Measurements from ENCODE around the gene ADD3. TPM values are rescaled to one million over a fixed set of nuclear protein-coding genes. Genes with fewer than 3 reads are reported as not detected.

Gene ADD3
- total and polyA plus RNA-seq, 2 experiments from 2014 or later, result 133 to 1,101 TPM

- TF ChIP-seq EZH2 (IDR thresholded peaks at IDR 0.05; ENCODE audit: insufficient read depth, poor library complexity, severe bottlenecking) (no peak), EZH2phosphoT487 (IDR thresholded peaks at IDR 0.05; ENCODE audit: insufficient read depth, low read depth) (no peak)
- no peak overlapping the region for H3K4me3 ChIP-seq
Measured at GRCh38 chr10:110184398-110184797, 176.6 kb downstream of the ADD3 start.

More at GRCh38 chr10:110184398-110184797, 176.6 kb downstream of the ADD3 start:
- in situ Hi-C loops (cut with MboI), result no loop called here
- no peaks in the 10 kb centered on the region for H3K36me3 ChIP-seq (ENCODE audit: low read depth)
- H3K27me3 ChIP-seq (replicated peaks; ENCODE audit: insufficient read depth), result 0 out of 2 replicates have a peak, but pooled peaks cover 1% of the 10 kb centered on the region
- no peaks in the 10 kb centered on the region for H3K4me1 ChIP-seq (ENCODE audit: insufficient read depth)
- H3F3A ChIP-seq (ENCODE audit: insufficient read depth), result no peaks in the 10 kb centered on the region
- H3K79me2 ChIP-seq (ENCODE audit: insufficient read depth), result no peaks in the 10 kb centered on the region
- H3K9me2 ChIP-seq (ENCODE audit: insufficient read depth), result no peaks in the 10 kb centered on the region
- H2AFZ ChIP-seq, result no peak overlapping the region
- no peak overlapping the region for H3K27ac ChIP-seq
- no peak overlapping the region for H3K4me2 ChIP-seq (ENCODE audit: unreplicated experiment)
- 47 to 54% methylated on average over 6 of the region's 6 CpGs for WGBS, 2 experiments (ENCODE audit: low coverage in 1 of 2, low lambda C conversion rate in 2 of 2, missing lambda C conversion rate in 2 of 2)
- DNase-seq, result no peak
- no peaks in the 10 kb centered on the region for H3K9me3 ChIP-seq (ENCODE audit: low read depth)
- H3K9ac ChIP-seq, result no peak overlapping the region
- no peaks in the 10 kb centered on the region for H4K20me1 ChIP-seq (ENCODE audit: insufficient read depth)

Small RNA genes lying within 50 kb of the gene (small RNA-seq; reads per million reads assigned to genes)
- gene SNRPGP12 (ENCODE audit: low read depth, low replicate concordance), result not detected

Other genes with a start within 250 kb of the ADD3 start
- 108 and 115 TPM in 2 replicates for gene XPNPEP1, start 84.5 kb upstream of the ADD3 start, total RNA-seq (2014; rRNA removed; shearing (Covaris generic))
- 48.1 and 48.2 TPM in 2 replicates for gene XPNPEP1, start 84.5 kb upstream of the ADD3 start, polyA plus RNA-seq (2016; fragmentation: Nextera tagmentation; extraction: Ambion mirVana)
- gene MXI1, start 199.6 kb downstream of the ADD3 start, total RNA-seq (2014; rRNA removed; shearing (Covaris generic)), result 25.7 and 32.2 TPM in 2 replicates
- gene MXI1, start 199.6 kb downstream of the ADD3 start, polyA plus RNA-seq (2016; fragmentation: Nextera tagmentation; extraction: Ambion mirVana), result 17.6 and 25.7 TPM in 2 replicates

All from GM23248 (cell line).